HepG2 (cell line): ENCODE measurements around the gene KDM6B.

Experiments
- RAD51 ChIP-seq: fragments of 450-650 bp; IDR thresholded peaks from 2 replicates; pipeline ENCODE4 v1.6.1; 2016; ENCODE audit warnings: borderline replicate concordance
- SRF ChIP-seq: IDR thresholded peaks from 2 replicates; pipeline ENCODE4 v1.6.1; 2011; ENCODE audit warnings: mild to moderate bottlenecking, low read depth, low read length, moderate library complexity
- TAF1 ChIP-seq: sonication (generic); formaldehyde crosslinking; IDR thresholded peaks from 2 replicates; pipeline ENCODE4 v1.4.0; 2020; ENCODE audit warnings: missing genetic modification reagents

GRCh38 chr17:7842380-7843256 lies 8.6 kb downstream of the KDM6B start:
- TF ChIP-seq SRF (no peak), RAD51 (no peak), TAF1 (CRISPR knock-in tag) (no peak)
